Astrocyte of the hippocampus (primary cell): ENCODE measurements around the gene APOBEC2.

ENCODE experiments used
- DNase-seq: peaks from one replicate; pipeline ENCODE4 v3.0.0; 2011; ENCODE audit warnings: low read depth, low spot score

APOBEC2 gene

GRCh38 chr6:41083072-41083471 is 30.1 kb downstream of the APOBEC2 start:
- no peak for DNase-seq

- no peak for DNase-seq
Observed at GRCh38 chr6:41085182-41085581, 32.2 kb downstream of the APOBEC2 start.

GRCh38 chr6:41088451-41088850 is 35.4 kb downstream of the APOBEC2 start:
- peak; percentile 68 for DNase-seq

- no peak for DNase-seq
Observed at GRCh38 chr6:41090841-41091761, 38.1 kb downstream of the APOBEC2 start.

- DNase-seq, result peak; percentile 38
Observed at GRCh38 chr6:41092421-41093140, 39.6 kb downstream of the APOBEC2 start.

- DNase-seq, result peak; percentile 40
Observed at GRCh38 chr6:41093729-41094128, 40.7 kb downstream of the APOBEC2 start.

GRCh38 chr6:41097467-41098090 is 44.6 kb downstream of the APOBEC2 start:
- peak; percentile 65 for DNase-seq

GRCh38 chr6:41098366-41098765 is 45.4 kb downstream of the APOBEC2 start:
- peak; percentile 60 for DNase-seq

GRCh38 chr6:41100871-41101287 is 47.9 kb downstream of the APOBEC2 start:
- no peak for DNase-seq

- no peak for DNase-seq
Observed at GRCh38 chr6:41103847-41104246, 50.8 kb downstream of the APOBEC2 start.

- DNase-seq, result no peak
Observed at GRCh38 chr6:41111017-41111416, 58.0 kb downstream of the APOBEC2 start.
